Smooth muscle cell (in vitro differentiated cells): ENCODE measurements around the gene RGP1. TPM values are rescaled to one million over a fixed set of nuclear protein-coding genes. Genes with fewer than 3 reads are reported as not detected.

ENCODE experiments used
- DNase-seq: peaks from one replicate; lab custom pipeline; 2025; ENCODE audit not compliant: unreplicated experiment; lab: John Stamatoyannopoulos, UW
- H2AFZ ChIP-seq: fragments of 200-600 bp; sonication (generic); 2 replicates; pipeline ENCODE4 v1.6.0; 2016; ENCODE audit warnings: antibody characterized with exemption, low read depth, mild to moderate bottlenecking
- H3F3A ChIP-seq: fragments of 200-600 bp; sonication (generic); 2 replicates; pipeline ENCODE4 v1.6.0; 2017; ENCODE audit warnings: antibody characterized with exemption, low read depth
- H3K27ac ChIP-seq: fragments of 200-600 bp; sonication (generic); 2 replicates; pipeline ENCODE4 v1.5.1; 2016; ENCODE audit warnings: low read depth, mild to moderate bottlenecking
- H3K27me3 ChIP-seq: fragments of 200-600 bp; sonication (generic); 2 replicates; pipeline ENCODE4 v1.6.1; 2016; ENCODE audit warnings: low read depth, mild to moderate bottlenecking
- H3K36me3 ChIP-seq: fragments of 200-600 bp; sonication (generic); 2 replicates; pipeline ENCODE4 v1.5.1; 2016; ENCODE audit warnings: low read depth
- H3K4me1 ChIP-seq: fragments of 200-600 bp; sonication (generic); 2 replicates; pipeline ENCODE4 v1.5.1; 2016; ENCODE audit warnings: low read depth
- H3K4me2 ChIP-seq: fragments of 200-600 bp; sonication (generic); 2 replicates; pipeline ENCODE4 v1.6.0; 2016; ENCODE audit warnings: mild to moderate bottlenecking
- H3K4me3 ChIP-seq: fragments of 200-600 bp; sonication (generic); 2 replicates; pipeline ENCODE4 v1.5.1; 2016; ENCODE audit warnings: mild to moderate bottlenecking
- H3K79me2 ChIP-seq: fragments of 200-600 bp; sonication (generic); 2 replicates; pipeline ENCODE4 v1.6.0; 2016; ENCODE audit warnings: low read depth, mild to moderate bottlenecking
- H3K9ac ChIP-seq: fragments of 200-600 bp; sonication (generic); 2 replicates; pipeline ENCODE4 v1.6.0; 2016; ENCODE audit warnings: low read depth
- H3K9me3 ChIP-seq: fragments of 200-600 bp; sonication (generic); replicated peaks from 2 replicates; pipeline ENCODE4 v1.5.1; 2016; ENCODE audit warnings: low read depth
- H4K20me1 ChIP-seq: fragments of 200-600 bp; sonication (generic); 2 replicates; pipeline ENCODE4 v1.6.0; 2016; ENCODE audit warnings: low read depth
- CTCF ChIP-seq: fragments of 200-600 bp; sonication (generic); IDR thresholded peaks from 2 replicates; pipeline ENCODE4 v1.5.1; 2017; ENCODE audit warnings: borderline replicate concordance, mild to moderate bottlenecking, antibody characterized with exemption; ENCODE audit not compliant: insufficient read depth, poor library complexity, severe bottlenecking
- WGBS: methylation state at CpG from one replicate; pipeline ENCODE4 v1.1.7; 2016; ENCODE audit warnings: low lambda C conversion rate; 5-methylcytosine and 5-hydroxymethylcytosine counted together
- polyA plus RNA-seq: library from polyadenylated mRNA; unstranded; fragments of >200 nt; fragmentation: Nextera tagmentation; extraction: Ambion mirVana; gene quantifications from 2 replicates; pipeline ENCODE4 v1.2.1, GENCODE V29; 2016
- total RNA-seq: library from RNA; depleted of rRNA; stranded (reverse); fragments of >200 nt; gene quantifications from 2 replicates; pipeline ENCODE4 v1.2.3, GENCODE V29; 2014

RGP1 gene, protein sequence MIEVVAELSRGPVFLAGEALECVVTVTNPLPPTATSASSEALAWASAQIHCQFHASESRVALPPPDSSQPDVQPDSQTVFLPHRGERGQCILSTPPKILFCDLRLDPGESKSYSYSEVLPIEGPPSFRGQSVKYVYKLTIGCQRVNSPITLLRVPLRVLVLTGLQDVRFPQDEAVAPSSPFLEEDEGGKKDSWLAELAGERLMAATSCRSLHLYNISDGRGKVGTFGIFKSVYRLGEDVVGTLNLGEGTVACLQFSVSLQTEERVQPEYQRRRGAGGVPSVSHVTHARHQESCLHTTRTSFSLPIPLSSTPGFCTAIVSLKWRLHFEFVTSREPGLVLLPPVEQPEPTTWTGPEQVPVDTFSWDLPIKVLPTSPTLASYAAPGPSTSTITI
- total RNA-seq (15.3 and 18.3 TPM in 2 replicates), polyA plus RNA-seq (12.8 and 14.6 TPM in 2 replicates)

- Histone ChIP-seq H3K4me2 (peak within 1 kb of the TSS; percentile 98), H3K9me3 (no peaks in the 10 kb centered on the region), H3K4me1 (peaks cover 24% of the 10 kb centered on the region), H3F3A (no peaks in the 10 kb centered on the region), H3K4me3 (peak within 1 kb of the TSS; percentile 94), H2AFZ (peak within 1 kb of the TSS; percentile 84), H3K27me3 (no peaks in the 10 kb centered on the region), H3K9ac (peak within 1 kb of the TSS; percentile 86), H3K27ac (peak within 1 kb of the TSS; percentile 44), H3K36me3 (peaks cover 4% of the 10 kb centered on the region), H4K20me1 (peaks cover 44% of the 10 kb centered on the region), H3K79me2 (peaks cover 63% of the 10 kb centered on the region)
- no peak for DNase-seq
- under 1% methylated on average over 65 of the region's 69 CpGs for WGBS
- no peak for TF ChIP-seq CTCF
Observed at GRCh38 chr9:35748858-35749514, at the start of gene RGP1, which contains the start of gene GBA2. Gene RGP1 (plus strand): TSS chr9:35749287. CDS start chr9:35749756, 469 bp downstream. Gene GBA2 (minus strand): TSS chr9:35749228. CDS start chr9:35748704, 524 bp downstream.

- Histone ChIP-seq H3K27me3 (no peaks in the 10 kb centered on the region), H3K4me3 (no peak overlapping the region), H3F3A (peaks cover 20% of the 10 kb centered on the region), H3K79me2 (no peaks in the 10 kb centered on the region), H4K20me1 (peaks cover 23% of the 10 kb centered on the region), H3K9ac (no peak overlapping the region), H3K9me3 (no peaks in the 10 kb centered on the region), H2AFZ (no peak overlapping the region), H3K27ac (no peak overlapping the region), H3K36me3 (peaks cover 29% of the 10 kb centered on the region), H3K4me1 (no peaks in the 10 kb centered on the region), H3K4me2 (no peak overlapping the region)
- DNase-seq, result no peak
- 94% methylated on average over 11 of the region's 11 CpGs for WGBS
- TF ChIP-seq CTCF, result no peak
Observed at GRCh38 chr9:35700031-35700430, 49.1 kb upstream of the RGP1 start.

DNA sequence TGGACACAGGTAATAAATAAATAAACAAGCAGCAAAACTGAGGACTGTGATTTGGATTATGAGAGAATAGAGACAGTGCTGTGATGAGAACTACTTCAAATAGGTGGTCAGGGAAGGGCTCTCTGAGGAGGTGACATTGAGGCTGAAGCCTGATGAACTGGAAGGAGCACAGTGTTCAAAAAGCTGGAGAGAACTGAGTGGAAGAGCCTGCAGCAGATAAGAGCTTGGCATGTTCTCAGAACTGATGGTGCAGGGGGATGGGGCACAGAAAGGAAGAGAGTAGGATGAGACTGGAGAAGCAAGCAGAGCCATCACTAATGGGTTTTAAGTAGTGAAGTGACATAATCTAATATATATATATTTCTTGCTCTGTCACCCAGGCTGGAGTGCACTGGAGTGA, 48.1 kb upstream of the RGP1 start:
- Histone ChIP-seq H2AFZ (no peak overlapping the region), H4K20me1 (peaks cover 21% of the 10 kb centered on the region), H3F3A (peaks cover 15% of the 10 kb centered on the region), H3K79me2 (no peaks in the 10 kb centered on the region), H3K36me3 (peaks cover 29% of the 10 kb centered on the region), H3K4me3 (no peak overlapping the region), H3K9ac (no peak overlapping the region), H3K27ac (no peak overlapping the region), H3K9me3 (no peaks in the 10 kb centered on the region), H3K4me2 (no peak overlapping the region), H3K4me1 (no peaks in the 10 kb centered on the region), H3K27me3 (no peaks in the 10 kb centered on the region)
- no peak for TF ChIP-seq CTCF
- no peak for DNase-seq
